H1 (cell line): ENCODE data around the gene ZFAND2B. TPM values are rescaled to one million over a fixed set of nuclear protein-coding genes. Genes with fewer than 3 reads are reported as not detected.

Source experiments
- CTCF ChIA-PET: fragments of 300-600 bp; sonication (Branson Sonifier 250); formaldehyde crosslinking; loops from one replicate; lab custom pipeline; 2021; ENCODE audit not compliant: partially characterized antibody; lab: Charles Lee
- POLR2A ChIA-PET: fragments of 300-600 bp; sonication (Branson Sonifier 250); formaldehyde crosslinking; loops from one replicate; lab custom pipeline; 2021; ENCODE audit warnings: inconsistent platforms; ENCODE audit not compliant: partially characterized antibody; lab: Charles Lee
- DNase-seq, 2 experiments: peaks; one replicate each; pipeline versions ENCODE4 v3.0.0 to v3.0.0-alpha.2; 2010 to 2022; ENCODE audit warnings: low spot score in 2 of 2, low read depth in 1 of 2, mixed read lengths in 1 of 2
- FAIRE-seq: peaks from 2 replicates; lab custom pipeline; 2011; peaks lifted over from hg19 to GRCh38; lab: Jason Lieb, UNC
- H2AFZ ChIP-seq: 2 replicates; pipeline ENCODE4 v1.8.1; 2012; ENCODE audit warnings: low read length, inconsistent platforms
- H2AK5ac ChIP-seq: 2 replicates; pipeline ENCODE4 v1.6.1; 2013; ENCODE audit warnings: low read depth, low read length
- H2BK120ac ChIP-seq: replicated peaks from 2 replicates; pipeline ENCODE3; 2013; ENCODE audit warnings: low read depth, low read length, inconsistent platforms
- H2BK12ac ChIP-seq: 2 replicates; pipeline ENCODE4 v1.6.1; 2013; ENCODE audit warnings: low read depth, low read length
- H2BK15ac ChIP-seq: 2 replicates; pipeline ENCODE4 v1.6.1; 2013; ENCODE audit warnings: low read length
- H2BK20ac ChIP-seq: 2 replicates; pipeline ENCODE4 v1.6.1; 2013; ENCODE audit warnings: low read length
- H2BK5ac ChIP-seq: 2 replicates; pipeline ENCODE4 v1.6.1; 2013; ENCODE audit warnings: low read depth, low read length
- H3K14ac ChIP-seq: 2 replicates; pipeline ENCODE4 v1.6.1; 2013; ENCODE audit warnings: inconsistent platforms; ENCODE audit not compliant: insufficient read length
- H3K18ac ChIP-seq: 2 replicates; pipeline ENCODE4 v1.6.1; 2013; ENCODE audit warnings: low read length; ENCODE audit errors: extremely low read depth
- H3K23ac ChIP-seq: 2 replicates; pipeline ENCODE4 v1.6.1; 2013; ENCODE audit warnings: inconsistent platforms; ENCODE audit not compliant: insufficient read length
- H3K23me2 ChIP-seq: 2 replicates; pipeline ENCODE4 v1.6.1; 2013; ENCODE audit warnings: low read depth, low read length
- H3K27ac ChIP-seq: 2 replicates; pipeline ENCODE4 v1.6.1; 2011; ENCODE audit warnings: low read depth, low read length, inconsistent platforms
- H3K27me3 ChIP-seq, 4 experiments: replicated peaks in 1 of 4; 1 replicate in 1 of 4; 2 replicates in 3 of 4; pipeline versions ENCODE4 v1.6.1 to v1.8.1; 2011 to 2013; ENCODE audit warnings: low read length in 3 of 4, mild to moderate bottlenecking in 3 of 4, inconsistent platforms in 2 of 4, mixed read lengths in 2 of 4, moderate library complexity in 1 of 4; ENCODE audit not compliant: control insufficient read depth in 3 of 4, insufficient read depth in 3 of 4; ENCODE audit errors: extremely low read depth in 1 of 4
- H3K36me3 ChIP-seq, 4 experiments: 2 replicates each; pipeline versions ENCODE4 v1.6.1 to v1.8.1; 2011 to 2013; ENCODE audit warnings: mild to moderate bottlenecking in 4 of 4, low read length in 3 of 4, moderate library complexity in 2 of 4, control low read depth in 1 of 4, inconsistent platforms in 1 of 4; ENCODE audit not compliant: insufficient read depth in 4 of 4, control insufficient read depth in 2 of 4
- H3K4ac ChIP-seq: replicated peaks from 2 replicates; pipeline ENCODE3; 2013; ENCODE audit warnings: low read length, low read depth, mixed read lengths, inconsistent platforms; ENCODE audit not compliant: insufficient read length
- H3K4me1 ChIP-seq, 4 experiments: replicated peaks in 1 of 4; 1 replicate in 1 of 4; 2 replicates in 3 of 4; pipeline versions ENCODE4 v1.6.1 to v1.8.1; 2011 to 2013; ENCODE audit warnings: low read length in 3 of 4, inconsistent platforms in 2 of 4, mixed read lengths in 1 of 4; ENCODE audit not compliant: insufficient read depth in 4 of 4, control insufficient read depth in 3 of 4
- H3K4me2 ChIP-seq, 2 experiments: 2 replicates each; pipeline versions ENCODE4 v1.6.1 to v1.8.1; 2011 to 2013; ENCODE audit warnings: low read depth in 2 of 2, low read length in 2 of 2, control low read depth in 1 of 2, inconsistent platforms in 1 of 2, mild to moderate bottlenecking in 1 of 2; ENCODE audit not compliant: insufficient read depth in 1 of 2
- H3K4me3 ChIP-seq, 4 experiments: fragments of 200-600, 300-600 bp in 1 of 4; sonication (generic), shearing (Covaris generic), sonication (Bioruptor Twin) in 1 of 4; 2 replicates each; pipeline versions ENCODE4 v1.5.1 to v1.8.1; 2011 to 2016; ENCODE audit warnings: low read length in 4 of 4, low read depth in 3 of 4, control low read depth in 2 of 4, inconsistent platforms in 2 of 4, mild to moderate bottlenecking in 2 of 4, mixed read lengths in 1 of 4, moderate library complexity in 1 of 4; ENCODE audit not compliant: insufficient read depth in 2 of 4; ENCODE audit errors: extremely low read depth in 1 of 4
- H3K56ac ChIP-seq: replicated peaks from 2 replicates; pipeline ENCODE3; 2013; ENCODE audit warnings: low read depth, mild to moderate bottlenecking, mixed read lengths, low read length, inconsistent platforms; ENCODE audit not compliant: insufficient read length
- H3K79me1 ChIP-seq: 2 replicates; pipeline ENCODE4 v1.6.1; 2013; ENCODE audit warnings: low read depth, low read length, control low read depth
- H3K79me2 ChIP-seq, 2 experiments: 2 replicates each; pipeline versions ENCODE4 v1.6.1 to v1.8.1; 2012 to 2013; ENCODE audit warnings: low read length in 2 of 2, mild to moderate bottlenecking in 2 of 2, inconsistent platforms in 1 of 2; ENCODE audit not compliant: insufficient read depth in 2 of 2, control insufficient read depth in 1 of 2
- H3K9ac ChIP-seq, 4 experiments: replicated peaks in 1 of 4; 1 replicate in 1 of 4; 2 replicates in 3 of 4; pipeline versions ENCODE4 v1.6.1 to v1.8.1; 2011 to 2013; ENCODE audit warnings: low read depth in 3 of 4, low read length in 3 of 4, control low read depth in 2 of 4, mild to moderate bottlenecking in 2 of 4, moderate library complexity in 2 of 4, inconsistent platforms in 1 of 4; ENCODE audit errors: extremely low read depth in 1 of 4
- H3K9me3 ChIP-seq, 2 experiments: 2 replicates each; pipeline versions ENCODE4 v1.6.1 to v1.8.1; 2012 to 2013; ENCODE audit warnings: mild to moderate bottlenecking in 2 of 2, moderate library complexity in 2 of 2, control low read depth in 1 of 2, inconsistent platforms in 1 of 2, low read depth in 1 of 2, low read length in 1 of 2, mixed read lengths in 1 of 2; ENCODE audit not compliant: insufficient read depth in 2 of 2
- H4K20me1 ChIP-seq, 2 experiments: replicated peaks in 1 of 2; 2 replicates each; pipeline versions ENCODE3 to v1.8.1; 2011 to 2013; ENCODE audit warnings: inconsistent platforms in 2 of 2, low read length in 2 of 2, mild to moderate bottlenecking in 1 of 2; ENCODE audit not compliant: insufficient read depth in 2 of 2, control insufficient read depth in 1 of 2
- H4K5ac ChIP-seq: 2 replicates; pipeline ENCODE4 v1.6.1; 2013; ENCODE audit warnings: low read length, low read depth, mixed read lengths, inconsistent platforms; ENCODE audit not compliant: insufficient read length
- H4K8ac ChIP-seq: 2 replicates; pipeline ENCODE4 v1.8.0; 2013; ENCODE audit warnings: mild to moderate bottlenecking, moderate library complexity, low read length, inconsistent platforms; ENCODE audit not compliant: insufficient read depth; ENCODE audit errors: extremely low read depth
- H4K91ac ChIP-seq: replicated peaks from 2 replicates; pipeline ENCODE3; 2013; ENCODE audit warnings: low read length, mixed read lengths, inconsistent platforms; ENCODE audit not compliant: insufficient read length
- POLR2AphosphoS5 ChIP-seq: IDR thresholded peaks from 2 replicates; pipeline ENCODE4 v1.6.1; 2011; ENCODE audit warnings: low read depth, low read length
- SP2 ChIP-seq: IDR thresholded peaks from 2 replicates; pipeline ENCODE4 v1.6.1; 2012; ENCODE audit warnings: mild to moderate bottlenecking, low read length, inconsistent platforms
- WGBS, 2 experiments: shearing (Covaris generic) in 1 of 2; methylation state at CpG; one replicate each; pipeline versions ENCODE4 v1.1.6 to v1.1.7; 2013 to 2015; ENCODE audit warnings: low lambda C conversion rate in 2 of 2, mixed read lengths in 2 of 2, inconsistent platforms in 1 of 2, low coverage in 1 of 2, missing lambda C conversion rate in 1 of 2; ENCODE audit not compliant: insufficient replicate concordance in 2 of 2, insufficient coverage in 1 of 2, insufficient read length in 1 of 2; ENCODE audit errors: extremely low coverage in 1 of 2, missing lambda C conversion rate in 1 of 2; 5-methylcytosine and 5-hydroxymethylcytosine counted together
- polyA plus RNA-seq, 7 experiments: library from polyadenylated mRNA; depleted of rRNA in 3 of 7; stranded (reverse) in 5 of 7; unstranded in 2 of 7; fragments of >200 nt in 5 of 7; fragments of 200-250 nt in 2 of 7; gene quantifications; 1 replicate in 5 of 7; 2 replicates in 1 of 7; 4 replicates in 1 of 7; pipeline versions ENCODE4 v1.2.1 to v1.2.3, GENCODE V29; 2011 to 2013; ENCODE audit warnings: missing spikeins in 2 of 7, mixed read lengths in 2 of 7
- total RNA-seq: library from RNA; stranded (reverse); fragmentation: NEBNext Ultra II Directional; extraction: Animal tissue kit (Norgen Biotek cat#: 25700); gene quantifications from 2 replicates; pipeline ENCODE4 v1.2.1, GENCODE V29; 2021

Gene ZFAND2B
- total and polyA plus RNA-seq, 2 of the 8 experiments (the other 6 are each of a cell fraction or from before 2014, with no cell fraction given), result 16.0 to 17.9 TPM

DNA sequence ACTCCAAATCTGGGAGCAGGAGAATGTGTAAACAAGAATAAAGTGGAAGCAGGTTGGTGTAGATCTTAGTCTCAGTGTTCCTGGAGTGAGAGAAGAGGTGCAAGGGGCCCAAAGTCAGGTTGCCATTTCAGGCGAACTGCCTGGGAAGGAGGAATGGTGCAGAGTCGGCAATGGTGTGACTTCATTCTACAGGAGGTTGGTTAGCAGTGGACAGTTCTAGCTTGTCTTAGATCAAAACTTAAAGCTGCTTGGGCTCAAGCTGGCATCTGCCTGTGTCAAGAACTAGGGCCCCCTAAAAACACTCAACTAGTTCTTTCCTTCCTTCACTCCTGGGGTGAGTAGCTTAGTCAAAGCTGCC is 42.2 kb downstream of the ZFAND2B start:
- Histone ChIP-seq H2AFZ (no peak overlapping the region), H3K27ac (no peak overlapping the region), H2BK5ac (no peak overlapping the region), H4K91ac (no peak overlapping the region), H4K5ac (no peak overlapping the region), H3K56ac (no peak overlapping the region), H3K14ac (no peak overlapping the region), H4K20me1 (no peaks in the 10 kb centered on the region), H3K79me2 (peaks cover 0 to 5% of the 10 kb centered on the region in 2 experiments; a peak in 1 of 4 replicates), H3K79me1 (peaks cover 8% of the 10 kb centered on the region; the same call in 1 of the 2 replicates), H3K4me1 (peaks cover 5 to 14% (median 12%) of the 10 kb centered on the region in 4 experiments), H3K23me2 (peaks cover 20% of the 10 kb centered on the region), H3K9ac (no peak overlapping the region), H4K8ac (no peak overlapping the region), H3K18ac (no peak overlapping the region), H3K4me3 (no peak overlapping the region), H3K23ac (no peak overlapping the region), H3K36me3 (peaks cover 0 to 9% (median 5%) of the 10 kb centered on the region in 4 experiments; a peak in 5 of 8 replicates), H3K9me3 (no peaks in the 10 kb centered on the region), H2BK15ac (no peak overlapping the region), H3K4ac (no peak overlapping the region), H3K27me3 (peaks cover 0 to 20% (median 11%) of the 10 kb centered on the region in 4 experiments; a peak in 5 of 7 replicates), H2BK12ac (no peak overlapping the region), H2AK5ac (no peak overlapping the region), H2BK20ac (no peak overlapping the region), H3K4me2 (0 out of 4 replicates have a peak overlapping the region, but pooled peaks of 1 of the 2 experiments have one; percentile 20), H2BK120ac (no peak overlapping the region)
- no peak for FAIRE-seq
- POLR2A ChIA-PET, result interaction anchor here (0.7 to 14.9 kb wide), 12 partner anchors 10 to 269 kb away, joined by 3 to 190 read pairs (median 4); partner anchors contain the start of genes ABCB6, ANKZF1, ATG9A and DNAJB2
- CTCF ChIA-PET, result interaction anchor here (0.6 to 6.6 kb wide), 18 partner anchors 8 to 243 kb away, joined by 3 to 118 read pairs (median 4); partner anchors contain the start of genes DNAJB2 and ZFAND2B
- DNase-seq, result no peak
- whole genome bisulfite sequencing, 2 experiments, result 79% methylated on average over 2 of the region's 2 CpGs; no CpG with 5 or more reads in 1 of the 2 experiments
- no peak for TF ChIP-seq SP2
- 0 out of 2 replicates have a peak, but pooled peaks have one; percentile 16 for TF ChIP-seq POLR2AphosphoS5
